NCI-H446 (cell line): Measurements from ENCODE around the gene KRT80.
"Not testable (repeated sequence)": the region's sequence is repeated elsewhere in the genome, so short reads cannot be mapped to it uniquely, and the experiment has no call there.

Experiments used
- DNase-seq, 2 experiments: peaks; one replicate each; lab custom pipeline; 2025; lab: John Stamatoyannopoulos, UW

KRT80 gene

GRCh38 chr12:52191841-52192791, at the start of gene KRT80:
KRT80 (minus strand) TSS chr12:52192014; CDS start chr12:52191902, 112 bp downstream.
- peak; percentile 93 to 96 for DNase-seq

GRCh38 chr12:52241205-52241842, 49.5 kb upstream of the KRT80 start:
- DNase-seq, result peak in 1 of 2 experiments; percentile 23

- not testable (repeated sequence) for DNase-seq
Observed at GRCh38 chr12:52240247-52240646, 48.4 kb upstream of the KRT80 start.

DNA sequence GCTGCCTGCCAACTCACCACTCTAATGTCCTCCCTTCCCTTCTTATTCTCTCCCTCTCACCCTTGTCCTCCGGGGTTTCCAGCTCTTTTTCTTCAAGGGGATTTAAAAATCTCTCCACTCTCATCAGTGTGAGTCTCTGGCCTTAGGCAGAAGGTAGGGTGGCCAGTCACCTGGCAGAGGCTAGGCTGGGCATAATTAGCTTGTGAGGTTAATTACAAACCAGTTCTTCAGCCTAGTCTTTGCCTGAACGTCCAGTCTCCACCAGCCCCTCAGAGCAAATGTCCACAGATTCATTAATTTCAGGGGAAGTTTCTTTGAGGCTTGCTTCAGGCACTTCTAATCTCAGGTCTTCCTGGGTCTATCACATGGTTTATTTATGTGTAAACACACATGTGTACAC, 48.0 kb upstream of the KRT80 start:
- no peak for DNase-seq

DNA sequence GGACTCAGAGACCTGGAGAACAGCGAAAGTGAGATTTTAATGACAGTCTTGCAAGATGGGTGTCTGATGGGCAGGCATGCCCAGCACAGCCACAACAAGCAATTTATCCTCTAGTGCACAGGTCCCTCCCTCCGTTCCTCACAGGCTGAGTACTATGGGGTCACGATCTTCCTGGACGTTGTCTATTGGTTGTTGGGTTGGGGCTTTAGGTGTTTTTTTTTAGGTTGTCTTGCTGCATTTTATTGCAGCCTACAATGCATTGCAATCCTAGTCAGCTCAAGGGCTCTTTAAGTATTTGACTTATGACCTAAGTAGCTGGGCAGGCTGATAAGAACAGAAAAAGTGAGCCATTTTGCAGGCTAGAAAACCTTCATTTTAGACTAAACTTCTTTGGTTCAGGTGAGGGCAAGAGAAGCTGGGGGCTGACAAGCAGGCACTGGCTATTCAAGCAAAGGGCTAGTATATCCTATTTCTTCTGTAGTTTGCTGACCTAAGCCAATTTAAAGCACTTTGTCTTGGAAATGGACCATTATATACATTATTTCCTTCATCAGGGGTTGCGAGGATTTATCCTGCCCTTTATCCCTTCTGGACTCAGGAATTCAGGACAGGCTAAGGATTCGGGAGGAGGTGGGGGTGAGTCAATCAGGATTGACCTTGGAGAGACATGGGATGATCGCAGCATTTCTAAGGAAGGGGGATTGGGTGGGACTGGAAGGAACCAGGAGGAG, 47.3 kb upstream of the KRT80 start:
- no peak for DNase-seq

DNA sequence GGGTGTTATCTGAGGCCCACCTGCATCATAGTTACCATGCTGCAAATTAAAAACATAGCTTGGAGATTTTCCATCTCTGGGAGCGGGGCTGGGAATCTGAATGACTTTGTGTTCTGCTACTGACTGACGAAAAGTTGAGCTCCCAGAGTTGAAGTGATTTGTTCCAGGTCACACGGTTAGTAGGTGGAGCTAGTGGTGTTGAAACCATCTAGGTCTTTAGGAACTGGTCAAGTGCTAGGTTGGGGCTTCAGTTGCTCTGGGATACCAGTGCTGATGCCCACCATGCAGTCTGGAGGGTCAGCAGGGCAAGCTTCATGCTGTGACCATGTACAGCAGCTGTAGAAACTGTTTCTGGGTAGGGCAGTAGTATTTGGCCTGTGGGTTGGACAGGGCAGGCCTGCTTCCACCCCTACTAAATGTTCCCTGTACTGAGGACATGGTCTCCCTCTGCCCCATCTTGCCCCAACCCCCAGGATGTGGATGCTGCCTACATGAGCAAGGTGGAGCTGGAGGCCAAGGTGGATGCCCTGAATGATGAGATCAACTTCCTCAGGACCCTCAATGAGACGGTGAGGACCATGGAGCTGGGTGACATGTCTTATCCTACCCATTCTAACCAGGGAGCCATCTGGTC, 46.5 kb upstream of the KRT80 start:
- DNase-seq, result no peak

- no peak for DNase-seq
Observed at GRCh38 chr12:52236386-52237050, 44.7 kb upstream of the KRT80 start.

DNA sequence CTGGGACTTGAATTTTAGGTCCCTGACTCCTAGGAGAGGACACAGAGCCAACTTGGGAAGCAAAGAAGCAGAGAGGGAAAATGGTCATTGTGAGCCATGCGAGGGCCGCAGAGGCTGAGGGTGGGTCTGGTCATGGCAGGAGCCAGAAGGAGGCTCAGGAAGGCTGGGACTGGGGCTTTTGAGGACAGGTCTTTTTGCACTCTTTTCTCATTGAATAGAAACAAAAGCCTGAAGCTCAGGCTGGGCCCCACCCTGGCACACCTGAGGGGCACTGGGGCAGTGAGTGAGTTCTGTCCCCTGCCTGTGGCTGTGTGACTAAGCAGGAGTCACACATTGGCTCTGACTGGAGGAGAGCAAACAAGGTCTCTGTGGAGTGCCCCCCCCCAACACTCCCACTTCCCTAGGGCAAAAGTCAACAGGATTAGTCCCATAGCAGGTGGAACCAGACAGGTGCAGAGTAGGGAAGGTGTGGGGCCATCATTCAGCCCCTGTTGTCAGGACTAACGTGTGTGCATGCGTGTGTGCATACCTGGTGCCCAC, 44.1 kb upstream of the KRT80 start:
- DNase-seq, result no peak

DNA sequence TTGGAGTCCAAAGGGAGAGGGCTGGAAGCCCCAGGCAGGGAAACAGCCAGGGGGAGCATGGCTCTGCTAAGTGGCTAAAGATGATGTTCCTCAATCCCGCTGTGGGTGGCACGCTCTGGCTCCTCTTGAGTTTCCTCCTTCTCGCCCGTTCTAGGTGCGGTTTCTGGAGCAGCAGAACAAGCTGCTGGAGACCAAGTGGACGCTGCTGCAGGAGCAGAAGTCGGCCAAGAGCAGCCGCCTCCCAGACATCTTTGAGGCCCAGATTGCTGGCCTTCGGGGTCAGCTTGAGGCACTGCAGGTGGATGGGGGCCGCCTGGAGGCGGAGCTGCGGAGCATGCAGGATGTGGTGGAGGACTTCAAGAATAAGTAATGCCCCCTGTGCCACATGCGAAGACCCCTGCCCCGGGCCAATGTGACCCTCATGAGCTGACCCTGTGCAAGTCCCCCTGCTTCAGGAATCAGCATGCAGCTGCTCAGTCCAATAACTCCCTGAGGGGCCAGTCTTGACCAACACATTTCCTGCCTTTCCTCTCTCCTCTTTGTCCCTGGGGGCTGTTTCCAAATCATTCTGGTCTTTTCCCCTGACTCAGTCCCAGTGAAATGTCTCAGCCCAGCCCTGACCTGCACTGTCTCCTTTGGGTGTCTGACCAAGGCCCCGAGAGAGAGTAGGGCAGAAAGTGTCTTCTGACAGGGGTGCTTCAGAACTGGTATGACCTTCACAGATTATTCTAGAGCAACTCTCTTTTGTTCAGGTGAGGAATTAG, 43.4 kb upstream of the KRT80 start:
- no peak for DNase-seq

DNA sequence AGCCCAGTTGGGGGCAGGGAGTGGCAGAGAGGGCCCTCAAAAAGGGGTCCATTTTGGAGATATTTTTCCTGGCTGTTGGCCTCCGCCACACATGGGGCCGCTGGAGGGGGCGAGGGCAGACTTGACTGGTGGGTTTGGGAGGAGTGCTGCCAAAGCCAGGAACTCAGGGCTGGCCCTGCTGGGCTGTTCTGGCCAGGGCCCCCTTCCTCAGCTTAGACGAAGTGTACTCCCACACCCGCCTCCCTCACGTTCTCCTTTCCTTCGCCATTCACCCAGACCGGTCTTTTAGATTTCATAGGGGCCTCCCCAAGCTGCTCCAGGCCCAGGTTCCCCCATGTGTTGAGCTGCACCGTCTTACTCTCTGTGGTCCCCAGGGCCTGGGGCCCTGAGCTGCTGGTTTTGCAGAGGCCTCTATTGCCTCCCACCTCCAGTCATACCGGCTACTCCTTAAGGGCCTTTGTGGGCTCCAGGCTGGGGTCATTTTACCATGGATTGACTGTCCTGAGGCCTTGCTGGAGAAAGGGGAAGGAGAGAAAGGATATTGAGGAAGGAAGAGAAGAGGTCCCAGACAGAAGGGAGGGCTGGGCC, 42.5 kb upstream of the KRT80 start:
- DNase-seq, result no peak

- no peak for DNase-seq
Observed at GRCh38 chr12:52233462-52234207, 41.8 kb upstream of the KRT80 start.

DNA sequence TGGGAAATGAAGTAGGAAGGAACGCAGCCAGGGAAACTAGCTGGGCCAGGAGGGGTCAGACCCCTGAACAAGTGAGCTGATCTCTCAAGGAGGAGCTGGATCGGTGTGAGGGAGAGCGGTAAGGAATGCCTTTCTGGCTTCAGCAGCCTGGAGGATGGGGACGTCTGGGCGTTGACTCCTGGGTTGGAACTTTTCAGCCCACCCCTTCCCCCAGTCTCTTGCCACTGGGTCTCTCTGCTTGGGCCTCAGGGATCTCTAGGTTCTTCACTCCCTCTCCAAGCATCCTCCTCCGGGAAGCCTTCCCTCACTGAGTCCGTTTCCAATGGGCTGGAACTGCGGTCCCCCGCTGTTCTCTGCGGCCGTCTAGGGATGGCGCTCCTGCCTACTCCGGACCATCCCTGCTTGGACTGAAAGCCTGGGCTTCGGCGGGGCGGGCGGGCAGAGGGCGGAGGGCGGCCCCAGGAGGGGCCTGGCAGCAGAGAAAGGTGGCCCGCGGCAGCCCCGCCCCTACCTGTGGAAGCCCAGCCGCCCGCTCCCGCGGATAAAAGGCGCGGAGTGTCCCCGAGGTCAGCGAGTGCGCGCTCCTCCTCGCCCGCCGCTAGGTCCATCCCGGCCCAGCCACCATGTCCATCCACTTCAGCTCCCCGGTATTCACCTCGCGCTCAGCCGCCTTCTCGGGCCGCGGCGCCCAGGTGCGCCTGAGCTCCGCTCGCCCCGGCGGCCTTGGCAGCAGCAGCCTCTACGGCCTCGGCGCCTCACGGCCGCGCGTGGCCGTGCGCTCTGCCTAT, 41.1 kb upstream of the KRT80 start, which contains the start of gene KRT7:
TSS of gene KRT7 (plus strand) at position 570 of the 788 bp plus-strand sequence. CDS start at position 624, 54 bp downstream.
- no peak for DNase-seq

GRCh38 chr12:52232203-52232673, 40.4 kb upstream of the KRT80 start:
- DNase-seq, result no peak

GRCh38 chr12:52231305-52232202, 39.7 kb upstream of the KRT80 start:
- no peak for DNase-seq

- no peak for DNase-seq
Observed at GRCh38 chr12:52230364-52231281, 38.8 kb upstream of the KRT80 start.

GRCh38 chr12:52229836-52230343, 38.1 kb upstream of the KRT80 start:
- no peak for DNase-seq
